ENCODE data around the gene HELB. TPM values are rescaled to one million over a fixed set of nuclear protein-coding genes. Genes with fewer than 3 reads are reported as not detected.
A peak's percentile ranks its signal among the peaks of the same experiment; 100 is the strongest.

HELB gene
- 1.3 and 2.3 TPM in 2 replicates for total RNA-seq (2014; rRNA removed; shearing (Covaris generic))

DNA sequence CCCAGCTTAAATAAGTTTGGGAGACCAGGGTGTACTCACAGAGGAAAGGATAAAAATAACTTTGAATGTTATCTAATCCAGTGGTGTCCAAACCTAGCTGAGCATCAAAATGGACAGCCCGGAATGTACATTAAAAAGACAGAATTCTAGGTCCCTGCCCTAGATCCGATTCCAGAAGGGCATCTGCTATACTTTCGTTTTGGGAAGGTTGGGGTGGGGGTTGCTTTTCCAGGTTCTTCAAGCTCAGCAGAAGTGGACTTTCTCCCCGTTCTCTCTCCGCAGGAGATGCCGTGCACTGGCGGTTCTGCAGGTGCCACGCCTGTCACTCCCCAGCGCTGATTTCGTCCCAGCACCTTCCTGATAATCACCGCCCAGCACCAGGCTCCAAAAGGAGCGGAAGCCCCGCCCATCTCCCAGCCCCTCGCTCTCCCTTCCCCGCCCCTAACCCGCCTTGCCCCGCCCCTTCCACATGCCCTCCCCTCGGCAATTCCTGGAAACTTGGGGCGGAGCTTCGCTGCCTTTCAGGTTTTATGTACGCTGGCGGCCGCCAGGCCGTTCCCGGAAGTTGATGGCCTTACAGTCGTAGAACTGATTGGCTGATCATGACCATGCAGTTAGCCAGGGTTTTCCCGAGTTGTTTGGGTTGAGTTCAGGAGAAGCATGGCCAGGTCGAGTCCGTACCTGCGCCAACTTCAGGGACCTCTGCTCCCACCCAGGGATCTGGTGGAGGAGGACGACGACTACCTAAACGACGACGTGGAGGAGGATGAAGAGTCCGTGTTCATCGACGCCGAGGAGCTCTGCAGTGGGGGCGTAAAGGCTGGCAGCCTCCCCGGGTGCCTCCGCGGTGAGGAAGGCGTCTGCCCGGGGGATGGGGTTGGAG lies at the start of gene HELB:
Gene HELB (plus strand): TSS at position 550 of the 883 bp plus-strand sequence. CDS start 111 bp downstream, at position 661.
- Histone ChIP-seq H3K4me3 (peak within 1 kb of the TSS; percentile 58), H3K36me3 (no peaks in the 10 kb centered on the region), H3K4me1 (replicated peaks) (peaks cover 6% of the 10 kb centered on the region), H3K27ac (peak within 1 kb of the TSS; percentile 48), H3K27me3 (replicated peaks) (no peaks in the 10 kb centered on the region), H3K9me3 (replicated peaks) (no peaks in the 10 kb centered on the region)
- peak; percentile 82 to 98 for DNase-seq (ENCODE audit: low read depth in 1 of 2, low spot score in 2 of 2)

GRCh38 chr12:66252771-66253170 lies 49.5 kb upstream of the HELB start:
- Histone ChIP-seq H3K9me3 (replicated peaks) (no peaks in the 10 kb centered on the region), H3K27me3 (replicated peaks) (no peaks in the 10 kb centered on the region; the same call in none of the 2 replicates), H3K4me3 (no peak overlapping the region), H3K4me1 (replicated peaks) (no peaks in the 10 kb centered on the region), H3K27ac (no peak overlapping the region), H3K36me3 (no peaks in the 10 kb centered on the region)
- no peak for DNase-seq (ENCODE audit: low read depth in 1 of 2, low spot score in 2 of 2)

GRCh38 chr12:66255737-66256136 lies 46.6 kb upstream of the HELB start:
- Histone ChIP-seq H3K9me3 (replicated peaks) (no peaks in the 10 kb centered on the region), H3K27me3 (replicated peaks) (no peaks in the 10 kb centered on the region; the same call in none of the 2 replicates), H3K4me1 (replicated peaks) (no peaks in the 10 kb centered on the region), H3K27ac (no peak overlapping the region), H3K4me3 (no peak overlapping the region), H3K36me3 (no peaks in the 10 kb centered on the region)
- no peak for DNase-seq (ENCODE audit: low read depth in 1 of 2, low spot score in 2 of 2)

GRCh38 chr12:66258011-66258410 lies 44.3 kb upstream of the HELB start:
- no peak for DNase-seq (ENCODE audit: low read depth in 1 of 2, low spot score in 2 of 2)
- Histone ChIP-seq H3K27me3 (replicated peaks) (peaks cover 6% of the 10 kb centered on the region), H3K9me3 (replicated peaks) (no peaks in the 10 kb centered on the region), H3K4me3 (no peak overlapping the region), H3K36me3 (no peaks in the 10 kb centered on the region), H3K4me1 (replicated peaks) (no peaks in the 10 kb centered on the region), H3K27ac (no peak overlapping the region)

DNA sequence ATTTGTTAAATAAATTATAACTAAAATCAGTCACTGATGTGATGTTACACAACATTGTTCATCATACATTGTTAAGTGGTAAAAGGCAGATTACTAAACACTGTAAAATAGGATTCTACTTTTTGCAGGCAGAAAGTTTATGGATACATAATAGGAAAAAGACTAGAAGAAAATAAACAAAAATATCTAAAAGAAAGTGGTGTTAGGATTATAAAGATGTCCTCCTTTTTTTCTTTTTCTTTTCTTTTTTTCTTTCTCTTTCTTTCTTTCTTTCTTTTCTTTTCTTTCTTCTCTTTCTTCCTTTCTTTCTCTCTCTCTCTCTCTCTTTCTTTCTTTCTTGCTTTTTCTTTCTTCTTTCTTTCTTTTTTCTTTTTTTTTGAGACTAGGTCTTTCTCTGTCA lies 39.6 kb upstream of the HELB start:
- Histone ChIP-seq H3K36me3 (no peaks in the 10 kb centered on the region), H3K4me3 (no peak overlapping the region), H3K4me1 (replicated peaks) (no peaks in the 10 kb centered on the region)

DNA sequence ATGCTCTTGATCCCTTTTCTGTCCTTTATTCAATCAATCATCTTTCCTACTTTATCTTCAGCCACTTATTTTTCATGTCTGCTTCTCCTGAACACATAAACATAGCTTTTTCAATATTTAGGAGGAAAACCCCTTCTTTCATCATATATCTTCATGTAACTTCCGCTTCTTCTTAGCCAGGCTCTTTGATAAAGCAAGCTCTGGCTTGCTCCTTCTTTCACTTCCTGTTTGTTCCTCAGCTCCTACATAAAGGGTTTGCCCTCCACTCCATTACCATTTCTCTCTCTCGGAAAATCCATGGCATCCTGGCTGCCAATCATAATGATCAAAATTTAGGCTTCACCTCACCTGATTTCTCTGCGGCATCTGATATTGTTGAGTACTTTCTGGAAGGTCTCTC lies 33.7 kb upstream of the HELB start:
- DNase-seq (ENCODE audit: low read depth in 1 of 2, low spot score in 2 of 2) = no peak

More for the DNA sequence above, 39.6 kb upstream of the HELB start:
- DNase-seq (ENCODE audit: low read depth in 1 of 2, low spot score in 2 of 2) = no peak
- H3K27ac ChIP-seq = no peak overlapping the region
- H3K9me3 ChIP-seq (replicated peaks) = no peaks in the 10 kb centered on the region
- 0 out of 2 replicates have a peak, but pooled peaks cover 6% of the 10 kb centered on the region for H3K27me3 ChIP-seq (replicated peaks)

DNA sequence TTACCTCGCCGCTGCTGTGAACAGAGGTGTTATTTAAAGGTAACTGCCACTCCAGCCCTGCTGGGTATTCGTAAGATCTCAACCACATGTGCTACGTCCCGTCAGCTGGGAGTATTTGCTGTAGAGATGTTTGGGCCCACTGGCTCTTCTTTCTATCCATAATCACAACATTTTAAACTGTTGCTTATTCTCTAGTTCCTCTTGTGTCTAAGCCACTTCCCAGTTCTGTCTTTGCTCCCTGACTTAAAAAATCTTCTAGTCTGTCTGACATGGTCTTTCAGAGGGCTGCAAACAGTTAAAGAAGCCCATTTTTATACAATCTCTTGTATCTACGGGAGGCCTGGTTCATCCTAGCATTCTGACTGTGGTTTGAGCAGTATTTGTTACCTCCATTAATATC lies 33.2 kb upstream of the HELB start:
- Histone ChIP-seq H3K36me3 (no peaks in the 10 kb centered on the region), H3K9me3 (replicated peaks) (no peaks in the 10 kb centered on the region), H3K27ac (no peak overlapping the region), H3K4me3 (no peak overlapping the region), H3K27me3 (replicated peaks) (no peaks in the 10 kb centered on the region), H3K4me1 (replicated peaks) (no peaks in the 10 kb centered on the region)
- DNase-seq (ENCODE audit: low read depth in 1 of 2, low spot score in 2 of 2) = no peak

More for the DNA sequence above, 33.7 kb upstream of the HELB start:
- Histone ChIP-seq H3K27me3 (replicated peaks) (no peaks in the 10 kb centered on the region), H3K4me3 (no peak overlapping the region), H3K9me3 (replicated peaks) (no peaks in the 10 kb centered on the region), H3K36me3 (no peaks in the 10 kb centered on the region), H3K27ac (no peak overlapping the region), H3K4me1 (replicated peaks) (no peaks in the 10 kb centered on the region)

DNA sequence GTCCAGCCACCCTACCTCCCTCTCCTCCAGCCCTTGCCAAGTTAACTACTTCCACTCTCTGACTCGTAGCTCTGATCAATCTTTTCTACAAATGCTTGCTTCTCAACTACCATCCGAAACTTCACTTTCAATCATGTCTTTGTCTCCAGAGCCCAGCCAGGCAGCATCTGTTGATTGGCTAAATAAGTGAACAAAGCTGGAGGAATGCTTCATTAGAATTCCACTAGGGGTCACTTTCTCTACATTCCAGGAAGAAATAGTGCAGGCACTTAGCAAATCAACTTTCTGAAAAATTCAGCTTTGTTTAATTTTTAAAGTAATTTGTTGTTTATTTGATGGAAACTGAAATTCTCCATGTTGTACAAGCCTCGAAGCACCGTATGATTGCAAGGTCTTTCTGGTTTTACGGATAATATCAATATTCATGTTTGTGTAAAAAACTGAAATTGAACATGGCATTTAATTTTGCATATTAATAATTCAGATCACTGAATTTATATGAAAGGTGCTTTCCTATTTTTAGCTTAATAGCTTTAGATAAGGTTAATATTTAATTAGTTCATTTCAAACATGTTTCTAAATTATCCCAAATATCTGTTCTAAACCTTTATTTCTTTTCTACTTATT lies 32.4 kb upstream of the HELB start:
- no peaks in the 10 kb centered on the region for H3K4me1 ChIP-seq (replicated peaks)
- no peaks in the 10 kb centered on the region for H3K36me3 ChIP-seq
- no peaks in the 10 kb centered on the region for H3K9me3 ChIP-seq (replicated peaks)
- no peak overlapping the region for H3K27ac ChIP-seq
- H3K4me3 ChIP-seq = no peak overlapping the region
- no peaks in the 10 kb centered on the region for H3K27me3 ChIP-seq (replicated peaks)
- peak in 1 of 2 experiments; percentile 21 for DNase-seq (ENCODE audit: low read depth in 1 of 2, low spot score in 2 of 2)

DNA sequence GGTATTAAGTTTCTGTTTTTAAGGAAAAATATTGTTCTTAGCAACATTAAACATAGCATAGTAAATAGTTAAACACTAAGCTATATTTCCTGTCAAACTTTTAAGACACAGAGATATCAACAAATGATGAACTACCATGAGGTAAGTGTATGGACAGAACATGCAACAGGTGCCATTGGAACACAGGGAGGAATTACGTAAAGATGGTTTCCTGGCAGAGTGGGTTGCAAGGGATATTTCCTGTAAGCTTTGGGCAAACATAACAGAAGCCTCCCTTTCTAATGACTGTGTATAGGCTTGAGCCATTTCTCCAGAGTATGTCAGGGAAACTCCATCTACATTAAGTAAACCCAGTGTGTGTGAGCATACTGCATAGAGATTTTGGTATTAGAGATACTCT lies 31.7 kb upstream of the HELB start:
- Histone ChIP-seq H3K27ac (no peak overlapping the region), H3K27me3 (replicated peaks) (no peaks in the 10 kb centered on the region), H3K4me3 (no peak overlapping the region), H3K36me3 (no peaks in the 10 kb centered on the region), H3K4me1 (replicated peaks) (no peaks in the 10 kb centered on the region), H3K9me3 (replicated peaks) (no peaks in the 10 kb centered on the region)
- DNase-seq (ENCODE audit: low read depth in 1 of 2, low spot score in 2 of 2) = no peak

DNA sequence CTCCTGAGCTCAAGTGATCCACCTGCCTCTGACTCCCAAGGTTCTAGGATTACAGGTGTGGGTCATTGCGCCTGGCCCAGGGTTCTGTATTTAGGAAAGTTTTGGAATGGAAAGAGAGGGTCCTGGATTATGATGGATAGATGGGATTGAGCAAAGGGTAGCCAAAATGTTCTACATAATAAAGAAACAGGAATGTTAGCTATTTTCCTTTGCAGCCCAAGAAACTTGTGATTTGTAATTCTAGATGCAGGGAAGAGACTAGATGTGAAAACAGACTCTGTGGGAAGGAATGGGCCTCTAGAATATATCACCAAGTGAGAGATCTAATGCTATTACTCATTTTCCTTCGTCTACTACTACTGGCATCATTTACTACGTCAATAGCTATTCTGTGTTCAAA lies 29.6 kb upstream of the HELB start:
- Histone ChIP-seq H3K9me3 (replicated peaks) (no peaks in the 10 kb centered on the region), H3K4me3 (no peak overlapping the region), H3K4me1 (replicated peaks) (no peaks in the 10 kb centered on the region), H3K36me3 (no peaks in the 10 kb centered on the region), H3K27me3 (replicated peaks) (no peaks in the 10 kb centered on the region), H3K27ac (no peak overlapping the region)
- no peak for DNase-seq (ENCODE audit: low read depth in 1 of 2, low spot score in 2 of 2)

GRCh38 chr12:66273147-66273546 lies 29.1 kb upstream of the HELB start:
- Histone ChIP-seq H3K4me3 (no peak overlapping the region), H3K36me3 (no peaks in the 10 kb centered on the region), H3K27ac (no peak overlapping the region), H3K4me1 (replicated peaks) (no peaks in the 10 kb centered on the region), H3K9me3 (replicated peaks) (no peaks in the 10 kb centered on the region), H3K27me3 (replicated peaks) (no peaks in the 10 kb centered on the region)
- no peak for DNase-seq (ENCODE audit: low read depth in 1 of 2, low spot score in 2 of 2)

GRCh38 chr12:66275040-66275439 lies 27.3 kb upstream of the HELB start:
- no peaks in the 10 kb centered on the region for H3K36me3 ChIP-seq
- no peak for DNase-seq (ENCODE audit: low read depth in 1 of 2, low spot score in 2 of 2)
- H3K27me3 ChIP-seq (replicated peaks) = no peaks in the 10 kb centered on the region
- H3K27ac ChIP-seq = no peak overlapping the region
- H3K4me1 ChIP-seq (replicated peaks) = no peaks in the 10 kb centered on the region
- no peaks in the 10 kb centered on the region for H3K9me3 ChIP-seq (replicated peaks)
- no peak overlapping the region for H3K4me3 ChIP-seq

GRCh38 chr12:66279123-66279712 lies 23.1 kb upstream of the HELB start:
- Histone ChIP-seq H3K36me3 (no peaks in the 10 kb centered on the region), H3K27me3 (replicated peaks) (no peaks in the 10 kb centered on the region), H3K4me1 (replicated peaks) (no peaks in the 10 kb centered on the region), H3K4me3 (no peak overlapping the region), H3K27ac (no peak overlapping the region), H3K9me3 (replicated peaks) (no peaks in the 10 kb centered on the region)
- peak in 1 of 2 experiments; percentile 7 for DNase-seq (ENCODE audit: low read depth in 1 of 2, low spot score in 2 of 2)

GRCh38 chr12:66280561-66280960 lies 21.7 kb upstream of the HELB start:
- no peaks in the 10 kb centered on the region for H3K4me1 ChIP-seq (replicated peaks)
- DNase-seq (ENCODE audit: low read depth in 1 of 2, low spot score in 2 of 2) = no peak
- H3K36me3 ChIP-seq = no peaks in the 10 kb centered on the region
- no peak overlapping the region for H3K27ac ChIP-seq
- peaks cover 3% of the 10 kb centered on the region; the same call in 1 of the 2 replicates for H3K27me3 ChIP-seq (replicated peaks)
- no peak overlapping the region for H3K4me3 ChIP-seq
- H3K9me3 ChIP-seq (replicated peaks) = no peaks in the 10 kb centered on the region
